Measurements from ENCODE around the gene ZNF865. TPM values are rescaled to one million over a fixed set of nuclear protein-coding genes. Genes with fewer than 3 reads are reported as not detected.
A peak's percentile ranks its signal among the peaks of the same experiment; 100 is the strongest.

Gene ZNF865
- total and polyA plus RNA-seq, 2 donors (not counting 1 experiment from before 2014, with no cell fraction given) = 1.2 TPM

DNA sequence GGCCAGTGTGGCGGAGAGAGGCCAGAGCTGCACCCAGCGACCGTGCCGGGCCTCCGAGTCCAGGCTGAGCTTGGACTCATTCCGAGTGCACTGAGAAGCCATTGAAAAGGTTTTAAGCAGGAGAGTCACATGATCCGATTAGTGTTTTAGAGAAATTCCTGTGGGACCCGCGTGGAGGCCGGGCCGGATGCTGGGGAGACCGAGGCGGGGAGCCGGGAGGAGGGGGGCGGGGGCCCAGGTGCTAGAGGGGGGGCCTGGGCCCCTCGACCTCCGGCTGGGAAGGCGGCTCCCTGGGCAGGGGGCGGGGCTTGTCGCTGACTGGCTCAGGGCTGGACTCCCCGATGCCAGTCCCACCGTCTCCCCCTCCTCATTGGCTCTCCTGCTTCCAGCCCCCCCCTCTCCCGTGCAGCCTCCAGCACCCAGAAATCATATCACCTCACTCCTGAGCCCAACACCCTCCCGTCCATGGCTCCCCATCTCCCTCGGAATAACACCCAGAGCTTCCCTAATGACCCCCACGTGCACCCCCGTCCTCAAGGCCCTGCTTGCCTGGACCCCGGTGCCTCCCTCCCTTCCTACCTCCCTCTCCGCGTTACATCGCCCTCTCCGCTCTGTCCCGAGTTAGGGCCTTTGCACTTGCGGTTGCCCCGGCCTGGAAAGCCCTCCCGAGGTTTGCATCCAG lies 19.6 kb upstream of the ZNF865 start:
- H3K9me3 ChIP-seq (ENCODE audit: control insufficient read depth, insufficient read depth, low read depth, low read length) = no peaks in the 10 kb centered on the region
- no peak for TF ChIP-seq EZH2 (IDR thresholded peaks at IDR 0.05; ENCODE audit: low read length, missing control alignments)
- no peak for TF ChIP-seq CTCF (conservative IDR thresholded peaks at IDR 0.05 in 1 of 2, IDR thresholded peaks at IDR 0.05 in 1 of 2; ENCODE audit: low read depth in 1 of 2, low read length in 2 of 2)
- H3K9ac ChIP-seq (ENCODE audit: insufficient read depth, low read length) = no peak overlapping the region
- H3K27me3 ChIP-seq (ENCODE audit: control insufficient read depth, insufficient read depth, low read length) = no peaks in the 10 kb centered on the region
- H3K27ac ChIP-seq (ENCODE audit: insufficient read depth, low read length) = no peak overlapping the region
- DNase-seq (ENCODE audit: low read depth in 2 of 2) = peak; percentile 50 to 82
- H3K4me3 ChIP-seq (replicated peaks in 1 of 4; ENCODE audit: control extremely low read depth in 1 of 4, insufficient read depth in 1 of 4, low read depth in 3 of 4, low read length in 4 of 4) = peak overlapping the region in 2 of 4 experiments; percentile 39 to 42
- no peaks in the 10 kb centered on the region for H3K79me2 ChIP-seq (ENCODE audit: control insufficient read depth, insufficient read depth, low read length)
- no peaks in the 10 kb centered on the region for H3K36me3 ChIP-seq (ENCODE audit: control insufficient read depth, insufficient read depth, low read length)
- no peaks in the 10 kb centered on the region for H4K20me1 ChIP-seq (ENCODE audit: control insufficient read depth, extremely low read depth, insufficient read depth, low read length)
- H3K4me1 ChIP-seq (ENCODE audit: control insufficient read depth, extremely low read depth, insufficient read depth, low read length) = peaks cover 12% of the 10 kb centered on the region
- peak overlapping the region; percentile 69 for H3K4me2 ChIP-seq (ENCODE audit: extremely low read depth, insufficient read depth, low read length)
- H2AFZ ChIP-seq (ENCODE audit: low read length) = peak overlapping the region; percentile 63

DNA sequence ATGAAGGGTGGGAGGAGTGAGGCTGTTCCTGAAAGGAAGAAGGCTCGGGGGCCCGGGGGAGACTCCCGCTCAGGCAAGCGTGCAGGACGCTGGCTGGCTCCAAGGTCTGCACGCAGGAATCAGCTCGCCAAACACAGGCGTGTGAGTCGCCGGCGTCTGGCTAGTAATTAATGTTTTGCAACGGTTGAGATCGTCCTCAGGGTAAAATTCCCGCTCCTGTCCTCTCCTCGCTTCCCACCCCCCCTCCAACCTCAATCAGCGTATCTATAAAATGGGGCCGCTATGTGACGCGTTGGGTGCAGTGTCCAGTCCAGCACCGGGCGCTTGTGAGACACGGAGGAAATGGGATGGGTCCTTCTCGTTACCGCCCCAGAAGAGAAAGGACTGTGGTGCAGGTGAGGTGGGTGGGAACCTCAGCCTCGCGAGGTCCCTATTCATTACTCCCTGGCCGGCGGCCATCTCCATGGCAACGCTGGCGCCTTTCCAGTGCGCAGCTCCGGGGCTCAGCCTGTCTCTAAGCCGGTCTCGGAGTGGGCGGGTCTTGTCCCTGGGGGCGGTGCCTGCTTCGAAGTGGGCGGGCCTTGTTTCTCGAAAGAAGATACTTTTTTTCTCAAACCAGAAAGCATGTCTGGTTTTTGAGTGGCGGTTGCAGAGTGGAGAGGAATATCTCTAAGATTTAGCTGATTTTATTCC lies 18.3 kb upstream of the ZNF865 start:
- no peaks in the 10 kb centered on the region for H3K27me3 ChIP-seq (ENCODE audit: control insufficient read depth, insufficient read depth, low read length)
- H3K79me2 ChIP-seq (ENCODE audit: control insufficient read depth, insufficient read depth, low read length) = no peaks in the 10 kb centered on the region
- H2AFZ ChIP-seq (ENCODE audit: low read length) = peak overlapping the region; percentile 43
- no peaks in the 10 kb centered on the region for H3K9me3 ChIP-seq (ENCODE audit: control insufficient read depth, insufficient read depth, low read depth, low read length)
- peaks cover under 1% of the 10 kb centered on the region for H3K36me3 ChIP-seq (ENCODE audit: control insufficient read depth, insufficient read depth, low read length)
- peaks cover 9% of the 10 kb centered on the region for H3K4me1 ChIP-seq (ENCODE audit: control insufficient read depth, extremely low read depth, insufficient read depth, low read length)
- no peaks in the 10 kb centered on the region for H4K20me1 ChIP-seq (ENCODE audit: control insufficient read depth, extremely low read depth, insufficient read depth, low read length)
- no peak overlapping the region for H3K27ac ChIP-seq (ENCODE audit: insufficient read depth, low read length)
- H3K9ac ChIP-seq (ENCODE audit: insufficient read depth, low read length) = no peak overlapping the region
- peak; percentile 85 to 88 for DNase-seq (ENCODE audit: low read depth in 2 of 2)
- H3K4me3 ChIP-seq (replicated peaks in 1 of 4; ENCODE audit: control extremely low read depth in 1 of 4, insufficient read depth in 1 of 4, low read depth in 3 of 4, low read length in 4 of 4) = peak overlapping the region; percentile 31 to 51 (median 44)
- H3K4me2 ChIP-seq (ENCODE audit: extremely low read depth, insufficient read depth, low read length) = peak overlapping the region; percentile 81
- no peak for TF ChIP-seq CTCF (conservative IDR thresholded peaks at IDR 0.05 in 1 of 2, IDR thresholded peaks at IDR 0.05 in 1 of 2; ENCODE audit: low read depth in 1 of 2, low read length in 2 of 2)
- TF ChIP-seq EZH2 (IDR thresholded peaks at IDR 0.05; ENCODE audit: low read length, missing control alignments) = no peak

DNA sequence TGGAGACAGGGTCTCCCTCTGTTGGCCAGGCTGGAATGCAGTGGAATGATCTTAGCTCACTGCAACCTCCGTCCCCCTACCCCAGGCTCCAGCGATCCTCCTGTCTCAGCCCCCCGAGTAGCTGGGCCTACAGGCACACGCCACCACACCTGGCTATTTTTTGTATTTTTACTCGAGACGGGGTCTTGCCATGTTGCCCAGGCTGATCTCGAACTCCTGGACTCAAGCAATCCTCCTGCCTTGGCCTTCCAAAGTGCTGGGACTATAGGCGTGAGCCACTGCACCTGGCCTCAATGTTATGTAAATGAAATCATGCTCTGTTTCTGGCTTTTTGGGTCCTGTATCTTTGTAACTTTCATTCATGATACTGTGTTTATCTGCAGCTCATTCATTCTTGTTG lies 16.7 kb upstream of the ZNF865 start:
- Histone ChIP-seq H3K9ac (ENCODE audit: insufficient read depth, low read length) (no peak overlapping the region), H4K20me1 (ENCODE audit: control insufficient read depth, extremely low read depth, insufficient read depth, low read length) (no peaks in the 10 kb centered on the region), H3K36me3 (ENCODE audit: control insufficient read depth, insufficient read depth, low read length) (peaks cover 8% of the 10 kb centered on the region), H3K79me2 (ENCODE audit: control insufficient read depth, insufficient read depth, low read length) (no peaks in the 10 kb centered on the region), H3K4me3 (replicated peaks in 1 of 4; ENCODE audit: control extremely low read depth in 1 of 4, insufficient read depth in 1 of 4, low read depth in 3 of 4, low read length in 4 of 4) (no peak overlapping the region), H3K27me3 (ENCODE audit: control insufficient read depth, insufficient read depth, low read length) (no peaks in the 10 kb centered on the region), H3K4me1 (ENCODE audit: control insufficient read depth, extremely low read depth, insufficient read depth, low read length) (peaks cover 9% of the 10 kb centered on the region), H2AFZ (ENCODE audit: low read length) (no peak overlapping the region), H3K4me2 (ENCODE audit: extremely low read depth, insufficient read depth, low read length) (no peak overlapping the region), H3K9me3 (ENCODE audit: control insufficient read depth, insufficient read depth, low read depth, low read length) (no peaks in the 10 kb centered on the region), H3K27ac (ENCODE audit: insufficient read depth, low read length) (no peak overlapping the region)
- TF ChIP-seq CTCF (conservative IDR thresholded peaks at IDR 0.05 in 1 of 2, IDR thresholded peaks at IDR 0.05 in 1 of 2; ENCODE audit: low read depth in 1 of 2, low read length in 2 of 2) = no peak
- TF ChIP-seq EZH2 (IDR thresholded peaks at IDR 0.05; ENCODE audit: low read length, missing control alignments) = no peak
- no peak for DNase-seq (ENCODE audit: low read depth in 2 of 2)

Data from fibroblast of lung (primary cell).